ENCODE results near the gene M6PR.
"Not testable (repeated sequence)": the region's sequence is repeated elsewhere in the genome, so short reads cannot be mapped to it uniquely, and the experiment has no call there.

DNA sequence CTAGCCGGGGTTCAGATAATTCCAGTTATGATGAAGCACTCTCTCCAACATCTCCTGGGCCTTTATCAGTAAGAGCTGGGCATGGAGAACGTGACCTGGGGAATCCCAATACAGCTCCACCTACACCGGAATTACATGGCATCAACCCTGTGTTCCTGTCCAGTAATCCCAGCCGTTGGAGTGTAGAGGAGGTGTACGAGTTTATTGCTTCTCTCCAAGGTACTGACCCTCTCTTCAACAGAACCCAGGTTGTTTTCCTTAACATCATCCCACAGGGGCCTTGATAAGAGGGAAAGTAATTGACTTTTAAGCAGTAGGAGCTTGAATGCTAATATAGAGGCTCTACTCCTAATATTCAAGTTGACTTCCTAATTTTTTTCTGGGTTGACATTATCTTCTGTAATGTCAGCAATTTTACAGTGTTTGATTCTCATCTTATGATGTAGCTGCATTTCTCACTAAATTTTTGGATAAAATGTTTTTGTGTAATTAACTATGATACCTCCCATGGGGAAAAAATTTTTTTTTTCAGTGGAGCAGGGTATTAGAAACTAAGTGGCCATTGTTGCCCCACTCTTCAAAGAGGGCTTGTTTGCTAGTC, 11.5 kb downstream of the M6PR start:
- TF ChIP-seq PHF20 (CRISPR knock-in tag; IDR thresholded peaks at IDR 0.05); DNMT3B (CRISPR knock-in tag; conservative IDR thresholded peaks at IDR 0.05); PHF8 (CRISPR knock-in tag; IDR thresholded peaks at IDR 0.05); RNF2 (conservative IDR thresholded peaks at IDR 0.05; ENCODE audit: low read depth); ZNF232 (CRISPR knock-in tag; IDR thresholded peaks at IDR 0.05; ENCODE audit: borderline replicate concordance): not testable (repeated sequence)
- TF ChIP-seq, protein P1, sequence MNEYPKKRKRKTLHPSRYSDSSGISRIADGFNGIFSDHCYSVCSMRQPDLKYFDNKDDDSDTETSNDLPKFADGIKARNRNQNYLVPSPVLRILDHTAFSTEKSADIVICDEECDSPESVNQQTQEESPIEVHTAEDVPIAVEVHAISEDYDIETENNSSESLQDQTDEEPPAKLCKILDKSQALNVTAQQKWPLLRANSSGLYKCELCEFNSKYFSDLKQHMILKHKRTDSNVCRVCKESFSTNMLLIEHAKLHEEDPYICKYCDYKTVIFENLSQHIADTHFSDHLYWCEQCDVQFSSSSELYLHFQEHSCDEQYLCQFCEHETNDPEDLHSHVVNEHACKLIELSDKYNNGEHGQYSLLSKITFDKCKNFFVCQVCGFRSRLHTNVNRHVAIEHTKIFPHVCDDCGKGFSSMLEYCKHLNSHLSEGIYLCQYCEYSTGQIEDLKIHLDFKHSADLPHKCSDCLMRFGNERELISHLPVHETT (CRISPR knock-in tag; conservative IDR thresholded peaks at IDR 0.05), result not testable (repeated sequence)
- TF ChIP-seq, protein P2, sequence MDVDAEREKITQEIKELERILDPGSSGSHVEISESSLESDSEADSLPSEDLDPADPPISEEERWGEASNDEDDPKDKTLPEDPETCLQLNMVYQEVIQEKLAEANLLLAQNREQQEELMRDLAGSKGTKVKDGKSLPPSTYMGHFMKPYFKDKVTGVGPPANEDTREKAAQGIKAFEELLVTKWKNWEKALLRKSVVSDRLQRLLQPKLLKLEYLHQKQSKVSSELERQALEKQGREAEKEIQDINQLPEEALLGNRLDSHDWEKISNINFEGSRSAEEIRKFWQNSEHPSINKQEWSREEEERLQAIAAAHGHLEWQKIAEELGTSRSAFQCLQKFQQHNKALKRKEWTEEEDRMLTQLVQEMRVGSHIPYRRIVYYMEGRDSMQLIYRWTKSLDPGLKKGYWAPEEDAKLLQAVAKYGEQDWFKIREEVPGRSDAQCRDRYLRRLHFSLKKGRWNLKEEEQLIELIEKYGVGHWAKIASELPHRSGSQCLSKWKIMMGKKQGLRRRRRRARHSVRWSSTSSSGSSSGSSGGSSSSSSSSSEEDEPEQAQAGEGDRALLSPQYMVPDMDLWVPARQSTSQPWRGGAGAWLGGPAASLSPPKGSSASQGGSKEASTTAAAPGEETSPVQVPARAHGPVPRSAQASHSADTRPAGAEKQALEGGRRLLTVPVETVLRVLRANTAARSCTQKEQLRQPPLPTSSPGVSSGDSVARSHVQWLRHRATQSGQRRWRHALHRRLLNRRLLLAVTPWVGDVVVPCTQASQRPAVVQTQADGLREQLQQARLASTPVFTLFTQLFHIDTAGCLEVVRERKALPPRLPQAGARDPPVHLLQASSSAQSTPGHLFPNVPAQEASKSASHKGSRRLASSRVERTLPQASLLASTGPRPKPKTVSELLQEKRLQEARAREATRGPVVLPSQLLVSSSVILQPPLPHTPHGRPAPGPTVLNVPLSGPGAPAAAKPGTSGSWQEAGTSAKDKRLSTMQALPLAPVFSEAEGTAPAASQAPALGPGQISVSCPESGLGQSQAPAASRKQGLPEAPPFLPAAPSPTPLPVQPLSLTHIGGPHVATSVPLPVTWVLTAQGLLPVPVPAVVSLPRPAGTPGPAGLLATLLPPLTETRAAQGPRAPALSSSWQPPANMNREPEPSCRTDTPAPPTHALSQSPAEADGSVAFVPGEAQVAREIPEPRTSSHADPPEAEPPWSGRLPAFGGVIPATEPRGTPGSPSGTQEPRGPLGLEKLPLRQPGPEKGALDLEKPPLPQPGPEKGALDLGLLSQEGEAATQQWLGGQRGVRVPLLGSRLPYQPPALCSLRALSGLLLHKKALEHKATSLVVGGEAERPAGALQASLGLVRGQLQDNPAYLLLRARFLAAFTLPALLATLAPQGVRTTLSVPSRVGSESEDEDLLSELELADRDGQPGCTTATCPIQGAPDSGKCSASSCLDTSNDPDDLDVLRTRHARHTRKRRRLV (CRISPR knock-in tag; IDR thresholded peaks at IDR 0.05), result not testable (repeated sequence)
- TF ChIP-seq, protein P3, sequence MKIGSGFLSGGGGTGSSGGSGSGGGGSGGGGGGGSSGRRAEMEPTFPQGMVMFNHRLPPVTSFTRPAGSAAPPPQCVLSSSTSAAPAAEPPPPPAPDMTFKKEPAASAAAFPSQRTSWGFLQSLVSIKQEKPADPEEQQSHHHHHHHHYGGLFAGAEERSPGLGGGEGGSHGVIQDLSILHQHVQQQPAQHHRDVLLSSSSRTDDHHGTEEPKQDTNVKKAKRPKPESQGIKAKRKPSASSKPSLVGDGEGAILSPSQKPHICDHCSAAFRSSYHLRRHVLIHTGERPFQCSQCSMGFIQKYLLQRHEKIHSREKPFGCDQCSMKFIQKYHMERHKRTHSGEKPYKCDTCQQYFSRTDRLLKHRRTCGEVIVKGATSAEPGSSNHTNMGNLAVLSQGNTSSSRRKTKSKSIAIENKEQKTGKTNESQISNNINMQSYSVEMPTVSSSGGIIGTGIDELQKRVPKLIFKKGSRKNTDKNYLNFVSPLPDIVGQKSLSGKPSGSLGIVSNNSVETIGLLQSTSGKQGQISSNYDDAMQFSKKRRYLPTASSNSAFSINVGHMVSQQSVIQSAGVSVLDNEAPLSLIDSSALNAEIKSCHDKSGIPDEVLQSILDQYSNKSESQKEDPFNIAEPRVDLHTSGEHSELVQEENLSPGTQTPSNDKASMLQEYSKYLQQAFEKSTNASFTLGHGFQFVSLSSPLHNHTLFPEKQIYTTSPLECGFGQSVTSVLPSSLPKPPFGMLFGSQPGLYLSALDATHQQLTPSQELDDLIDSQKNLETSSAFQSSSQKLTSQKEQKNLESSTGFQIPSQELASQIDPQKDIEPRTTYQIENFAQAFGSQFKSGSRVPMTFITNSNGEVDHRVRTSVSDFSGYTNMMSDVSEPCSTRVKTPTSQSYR (CRISPR knock-in tag; IDR thresholded peaks at IDR 0.05; ENCODE audit: borderline replicate concordance), result not testable (repeated sequence)
- TF ChIP-seq, protein P4, sequence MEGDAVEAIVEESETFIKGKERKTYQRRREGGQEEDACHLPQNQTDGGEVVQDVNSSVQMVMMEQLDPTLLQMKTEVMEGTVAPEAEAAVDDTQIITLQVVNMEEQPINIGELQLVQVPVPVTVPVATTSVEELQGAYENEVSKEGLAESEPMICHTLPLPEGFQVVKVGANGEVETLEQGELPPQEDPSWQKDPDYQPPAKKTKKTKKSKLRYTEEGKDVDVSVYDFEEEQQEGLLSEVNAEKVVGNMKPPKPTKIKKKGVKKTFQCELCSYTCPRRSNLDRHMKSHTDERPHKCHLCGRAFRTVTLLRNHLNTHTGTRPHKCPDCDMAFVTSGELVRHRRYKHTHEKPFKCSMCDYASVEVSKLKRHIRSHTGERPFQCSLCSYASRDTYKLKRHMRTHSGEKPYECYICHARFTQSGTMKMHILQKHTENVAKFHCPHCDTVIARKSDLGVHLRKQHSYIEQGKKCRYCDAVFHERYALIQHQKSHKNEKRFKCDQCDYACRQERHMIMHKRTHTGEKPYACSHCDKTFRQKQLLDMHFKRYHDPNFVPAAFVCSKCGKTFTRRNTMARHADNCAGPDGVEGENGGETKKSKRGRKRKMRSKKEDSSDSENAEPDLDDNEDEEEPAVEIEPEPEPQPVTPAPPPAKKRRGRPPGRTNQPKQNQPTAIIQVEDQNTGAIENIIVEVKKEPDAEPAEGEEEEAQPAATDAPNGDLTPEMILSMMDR (CRISPR knock-in tag; IDR thresholded peaks at IDR 0.05), result not testable (repeated sequence)
- TF ChIP-seq, protein P5, sequence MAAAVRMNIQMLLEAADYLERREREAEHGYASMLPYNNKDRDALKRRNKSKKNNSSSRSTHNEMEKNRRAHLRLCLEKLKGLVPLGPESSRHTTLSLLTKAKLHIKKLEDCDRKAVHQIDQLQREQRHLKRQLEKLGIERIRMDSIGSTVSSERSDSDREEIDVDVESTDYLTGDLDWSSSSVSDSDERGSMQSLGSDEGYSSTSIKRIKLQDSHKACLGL (CRISPR knock-in tag; IDR thresholded peaks at IDR 0.05), result not testable (repeated sequence)

All from HepG2 (cell line).